ENCODE measurements around the gene PPARG.

Gene PPARG

GRCh38 chr3:12439161-12439940 lies 150.5 kb downstream of the PPARG start:
- Histone ChIP-seq H2AFZ (ENCODE audit: low read depth, low read length) (no peak overlapping the region), H3K4me3 (ENCODE audit: low read depth in 1 of 2, low read length in 2 of 2) (no peak overlapping the region), H3K27ac (ENCODE audit: low read length) (no peak overlapping the region), H3K9ac (ENCODE audit: low read depth, low read length) (no peak overlapping the region), H3K4me1 (ENCODE audit: insufficient read depth, low read length) (no peaks in the 10 kb centered on the region), H3K9me3 (ENCODE audit: insufficient read depth, low read length, severe bottlenecking) (no peaks in the 10 kb centered on the region), H3K27me3 (ENCODE audit: insufficient read depth, low read length, poor library complexity) (no peaks in the 10 kb centered on the region), H3K4me2 (ENCODE audit: insufficient read depth, low read length) (no peak overlapping the region), H3K79me2 (ENCODE audit: insufficient read depth, low read length) (no peaks in the 10 kb centered on the region), H3K36me3 (ENCODE audit: insufficient read depth, low read length) (no peaks in the 10 kb centered on the region), H4K20me1 (ENCODE audit: insufficient read depth, low read length) (no peaks in the 10 kb centered on the region)
- TF ChIP-seq EZH2 (IDR thresholded peaks at IDR 0.05; ENCODE audit: borderline replicate concordance, low read depth, low read length, severe bottlenecking) (no peak), CTCF (IDR thresholded peaks at IDR 0.05; ENCODE audit: borderline replicate concordance, extremely low read depth, low read length, poor library complexity, severe bottlenecking) (no peak)
- ATAC-seq (ENCODE audit: insufficient read depth, low read depth) (no peak), DNase-seq (no peak)

- H3K9ac ChIP-seq (ENCODE audit: low read depth, low read length) = no peak overlapping the region
- no peak overlapping the region for H3K4me3 ChIP-seq (ENCODE audit: low read depth in 1 of 2, low read length in 2 of 2)
- H3K9me3 ChIP-seq (ENCODE audit: insufficient read depth, low read length, severe bottlenecking) = no peaks in the 10 kb centered on the region
- TF ChIP-seq EZH2 (IDR thresholded peaks at IDR 0.05; ENCODE audit: borderline replicate concordance, low read depth, low read length, severe bottlenecking) (no peak), CTCF (IDR thresholded peaks at IDR 0.05; ENCODE audit: borderline replicate concordance, extremely low read depth, low read length, poor library complexity, severe bottlenecking) (no peak)
- no peaks in the 10 kb centered on the region for H3K27me3 ChIP-seq (ENCODE audit: insufficient read depth, low read length, poor library complexity)
- no peak for ATAC-seq (ENCODE audit: insufficient read depth, low read depth)
- no peak for DNase-seq
- H2AFZ ChIP-seq (ENCODE audit: low read depth, low read length) = no peak overlapping the region
- no peaks in the 10 kb centered on the region for H3K36me3 ChIP-seq (ENCODE audit: insufficient read depth, low read length)
- no peaks in the 10 kb centered on the region for H4K20me1 ChIP-seq (ENCODE audit: insufficient read depth, low read length)
- no peaks in the 10 kb centered on the region for H3K4me1 ChIP-seq (ENCODE audit: insufficient read depth, low read length)
- no peaks in the 10 kb centered on the region for H3K79me2 ChIP-seq (ENCODE audit: insufficient read depth, low read length)
- no peak overlapping the region for H3K4me2 ChIP-seq (ENCODE audit: insufficient read depth, low read length)
- no peak overlapping the region for H3K27ac ChIP-seq (ENCODE audit: low read length)
Measured at GRCh38 chr3:12440927-12441714, 152.3 kb downstream of the PPARG start.

- Histone ChIP-seq H4K20me1 (ENCODE audit: insufficient read depth, low read length) (no peaks in the 10 kb centered on the region), H3K4me1 (ENCODE audit: insufficient read depth, low read length) (no peaks in the 10 kb centered on the region), H3K36me3 (ENCODE audit: insufficient read depth, low read length) (no peaks in the 10 kb centered on the region), H3K9me3 (ENCODE audit: insufficient read depth, low read length, severe bottlenecking) (no peaks in the 10 kb centered on the region), H3K4me2 (ENCODE audit: insufficient read depth, low read length) (no peak overlapping the region), H3K27ac (ENCODE audit: low read length) (no peak overlapping the region), H2AFZ (ENCODE audit: low read depth, low read length) (no peak overlapping the region), H3K4me3 (ENCODE audit: low read depth in 1 of 2, low read length in 2 of 2) (no peak overlapping the region), H3K79me2 (ENCODE audit: insufficient read depth, low read length) (no peaks in the 10 kb centered on the region), H3K27me3 (ENCODE audit: insufficient read depth, low read length, poor library complexity) (no peaks in the 10 kb centered on the region), H3K9ac (ENCODE audit: low read depth, low read length) (no peak overlapping the region)
- TF ChIP-seq EZH2 (IDR thresholded peaks at IDR 0.05; ENCODE audit: borderline replicate concordance, low read depth, low read length, severe bottlenecking) (no peak), CTCF (IDR thresholded peaks at IDR 0.05; ENCODE audit: borderline replicate concordance, extremely low read depth, low read length, poor library complexity, severe bottlenecking) (no peak)
- DNase-seq (no peak), ATAC-seq (ENCODE audit: insufficient read depth, low read depth) (no peak)
Measured at GRCh38 chr3:12442654-12443501, 154.0 kb downstream of the PPARG start.
